Measurements from ENCODE around the gene RFC4.
"Not testable (repeated sequence)": the region's sequence is repeated elsewhere in the genome, so short reads cannot be mapped to it uniquely, and the experiment has no call there.

RFC4 gene

GRCh38 chr3:186824430-186825139 is 18.3 kb upstream of the RFC4 start:
- no peak for DNase-seq

- DNase-seq, result no peak
Measured at GRCh38 chr3:186823386-186823785, 17.1 kb upstream of the RFC4 start.

- not testable (repeated sequence) for DNase-seq
Measured at GRCh38 chr3:186822388-186822759, 16.1 kb upstream of the RFC4 start.

GRCh38 chr3:186821429-186822387 is 15.4 kb upstream of the RFC4 start:
- peak in 2 of 6 experiments; percentile 42 to 51 for DNase-seq

GRCh38 chr3:186818956-186819355 is 12.7 kb upstream of the RFC4 start:
- DNase-seq, result no peak

GRCh38 chr3:186818516-186818915 is 12.2 kb upstream of the RFC4 start:
- no peak for DNase-seq

- DNase-seq, result no peak
Measured at GRCh38 chr3:186815435-186815834, 9.2 kb upstream of the RFC4 start.

GRCh38 chr3:186814100-186814499 is 7.8 kb upstream of the RFC4 start:
- DNase-seq, result no peak

GRCh38 chr3:186811313-186811712 is 5.0 kb upstream of the RFC4 start:
- not testable (repeated sequence) for DNase-seq

GRCh38 chr3:186810336-186810996 is 4.2 kb upstream of the RFC4 start:
- no peak for DNase-seq

- DNase-seq, result peak in 1 of 6 experiments; percentile 30
Measured at GRCh38 chr3:186807231-186807630, 949 bp upstream of the RFC4 start.

GRCh38 chr3:186803447-186803846 is 2.8 kb downstream of the RFC4 start:
- not testable (repeated sequence) for DNase-seq

GRCh38 chr3:186802701-186803100 is 3.6 kb downstream of the RFC4 start:
- no peak for DNase-seq

GRCh38 chr3:186800285-186800684 is 6.0 kb downstream of the RFC4 start:
- no peak for DNase-seq

GRCh38 chr3:186798239-186798874 is 7.9 kb downstream of the RFC4 start:
- no peak for DNase-seq

- peak in 1 of 6 experiments; percentile 43 for DNase-seq
Measured at GRCh38 chr3:186790261-186790981, 15.9 kb downstream of the RFC4 start.

- DNase-seq, result peak in 1 of 6 experiments; percentile 43
Measured at GRCh38 chr3:186789554-186790260, 16.6 kb downstream of the RFC4 start.

- DNase-seq, result peak in 1 of 6 experiments; percentile 8
Measured at GRCh38 chr3:186788482-186789370, 17.6 kb downstream of the RFC4 start.

- peak in 1 of 6 experiments; percentile 5 for DNase-seq
Measured at GRCh38 chr3:186787642-186788481, 18.4 kb downstream of the RFC4 start.

All from stimulated activated naive CD4-positive, alpha-beta T cell (primary cell).